H1 (cell line): ENCODE results near the gene PPP1R3E. TPM values are rescaled to one million over a fixed set of nuclear protein-coding genes. Genes with fewer than 3 reads are reported as not detected.

Experiments
- CTCF ChIA-PET: fragments of 300-600 bp; sonication (Branson Sonifier 250); formaldehyde crosslinking; loops from one replicate; lab custom pipeline; 2021; ENCODE audit not compliant: partially characterized antibody; lab: Charles Lee
- POLR2A ChIA-PET: fragments of 300-600 bp; sonication (Branson Sonifier 250); formaldehyde crosslinking; loops from one replicate; lab custom pipeline; 2021; ENCODE audit warnings: inconsistent platforms; ENCODE audit not compliant: partially characterized antibody; lab: Charles Lee
- DNase-seq, 2 experiments: peaks; one replicate each; pipeline versions ENCODE4 v3.0.0 to v3.0.0-alpha.2; 2010 to 2022; ENCODE audit warnings: low spot score in 2 of 2, low read depth in 1 of 2, mixed read lengths in 1 of 2
- FAIRE-seq: peaks from 2 replicates; lab custom pipeline; 2011; peaks lifted over from hg19 to GRCh38; lab: Jason Lieb, UNC
- H2AFZ ChIP-seq: 2 replicates; pipeline ENCODE4 v1.8.1; 2012; ENCODE audit warnings: low read length, inconsistent platforms
- H2AK5ac ChIP-seq: 2 replicates; pipeline ENCODE4 v1.6.1; 2013; ENCODE audit warnings: low read depth, low read length
- H2BK120ac ChIP-seq: replicated peaks from 2 replicates; pipeline ENCODE3; 2013; ENCODE audit warnings: low read depth, low read length, inconsistent platforms
- H2BK12ac ChIP-seq: 2 replicates; pipeline ENCODE4 v1.6.1; 2013; ENCODE audit warnings: low read depth, low read length
- H2BK15ac ChIP-seq: 2 replicates; pipeline ENCODE4 v1.6.1; 2013; ENCODE audit warnings: low read length
- H2BK20ac ChIP-seq: 2 replicates; pipeline ENCODE4 v1.6.1; 2013; ENCODE audit warnings: low read length
- H2BK5ac ChIP-seq: 2 replicates; pipeline ENCODE4 v1.6.1; 2013; ENCODE audit warnings: low read depth, low read length
- H3K14ac ChIP-seq: 2 replicates; pipeline ENCODE4 v1.6.1; 2013; ENCODE audit warnings: inconsistent platforms; ENCODE audit not compliant: insufficient read length
- H3K18ac ChIP-seq: 2 replicates; pipeline ENCODE4 v1.6.1; 2013; ENCODE audit warnings: low read length; ENCODE audit errors: extremely low read depth
- H3K23ac ChIP-seq: 2 replicates; pipeline ENCODE4 v1.6.1; 2013; ENCODE audit warnings: inconsistent platforms; ENCODE audit not compliant: insufficient read length
- H3K23me2 ChIP-seq: 2 replicates; pipeline ENCODE4 v1.6.1; 2013; ENCODE audit warnings: low read depth, low read length
- H3K27ac ChIP-seq: 2 replicates; pipeline ENCODE4 v1.6.1; 2011; ENCODE audit warnings: low read depth, low read length, inconsistent platforms
- H3K27me3 ChIP-seq, 4 experiments: replicated peaks in 1 of 4; 1 replicate in 1 of 4; 2 replicates in 3 of 4; pipeline versions ENCODE4 v1.6.1 to v1.8.1; 2011 to 2013; ENCODE audit warnings: low read length in 3 of 4, mild to moderate bottlenecking in 3 of 4, inconsistent platforms in 2 of 4, mixed read lengths in 2 of 4, moderate library complexity in 1 of 4; ENCODE audit not compliant: control insufficient read depth in 3 of 4, insufficient read depth in 3 of 4; ENCODE audit errors: extremely low read depth in 1 of 4
- H3K36me3 ChIP-seq, 4 experiments: 2 replicates each; pipeline versions ENCODE4 v1.6.1 to v1.8.1; 2011 to 2013; ENCODE audit warnings: mild to moderate bottlenecking in 4 of 4, low read length in 3 of 4, moderate library complexity in 2 of 4, control low read depth in 1 of 4, inconsistent platforms in 1 of 4; ENCODE audit not compliant: insufficient read depth in 4 of 4, control insufficient read depth in 2 of 4
- H3K4ac ChIP-seq: replicated peaks from 2 replicates; pipeline ENCODE3; 2013; ENCODE audit warnings: low read length, low read depth, mixed read lengths, inconsistent platforms; ENCODE audit not compliant: insufficient read length
- H3K4me1 ChIP-seq, 4 experiments: replicated peaks in 1 of 4; 1 replicate in 1 of 4; 2 replicates in 3 of 4; pipeline versions ENCODE4 v1.6.1 to v1.8.1; 2011 to 2013; ENCODE audit warnings: low read length in 3 of 4, inconsistent platforms in 2 of 4, mixed read lengths in 1 of 4; ENCODE audit not compliant: insufficient read depth in 4 of 4, control insufficient read depth in 3 of 4
- H3K4me2 ChIP-seq, 2 experiments: 2 replicates each; pipeline versions ENCODE4 v1.6.1 to v1.8.1; 2011 to 2013; ENCODE audit warnings: low read depth in 2 of 2, low read length in 2 of 2, control low read depth in 1 of 2, inconsistent platforms in 1 of 2, mild to moderate bottlenecking in 1 of 2; ENCODE audit not compliant: insufficient read depth in 1 of 2
- H3K4me3 ChIP-seq, 4 experiments: fragments of 200-600, 300-600 bp in 1 of 4; sonication (generic), shearing (Covaris generic), sonication (Bioruptor Twin) in 1 of 4; 2 replicates each; pipeline versions ENCODE4 v1.5.1 to v1.8.1; 2011 to 2016; ENCODE audit warnings: low read length in 4 of 4, low read depth in 3 of 4, control low read depth in 2 of 4, inconsistent platforms in 2 of 4, mild to moderate bottlenecking in 2 of 4, mixed read lengths in 1 of 4, moderate library complexity in 1 of 4; ENCODE audit not compliant: insufficient read depth in 2 of 4; ENCODE audit errors: extremely low read depth in 1 of 4
- H3K56ac ChIP-seq: replicated peaks from 2 replicates; pipeline ENCODE3; 2013; ENCODE audit warnings: low read depth, mild to moderate bottlenecking, mixed read lengths, low read length, inconsistent platforms; ENCODE audit not compliant: insufficient read length
- H3K79me1 ChIP-seq: 2 replicates; pipeline ENCODE4 v1.6.1; 2013; ENCODE audit warnings: low read depth, low read length, control low read depth
- H3K79me2 ChIP-seq, 2 experiments: 2 replicates each; pipeline versions ENCODE4 v1.6.1 to v1.8.1; 2012 to 2013; ENCODE audit warnings: low read length in 2 of 2, mild to moderate bottlenecking in 2 of 2, inconsistent platforms in 1 of 2; ENCODE audit not compliant: insufficient read depth in 2 of 2, control insufficient read depth in 1 of 2
- H3K9ac ChIP-seq, 4 experiments: replicated peaks in 1 of 4; 1 replicate in 1 of 4; 2 replicates in 3 of 4; pipeline versions ENCODE4 v1.6.1 to v1.8.1; 2011 to 2013; ENCODE audit warnings: low read depth in 3 of 4, low read length in 3 of 4, control low read depth in 2 of 4, mild to moderate bottlenecking in 2 of 4, moderate library complexity in 2 of 4, inconsistent platforms in 1 of 4; ENCODE audit errors: extremely low read depth in 1 of 4
- H3K9me3 ChIP-seq, 2 experiments: 2 replicates each; pipeline versions ENCODE4 v1.6.1 to v1.8.1; 2012 to 2013; ENCODE audit warnings: mild to moderate bottlenecking in 2 of 2, moderate library complexity in 2 of 2, control low read depth in 1 of 2, inconsistent platforms in 1 of 2, low read depth in 1 of 2, low read length in 1 of 2, mixed read lengths in 1 of 2; ENCODE audit not compliant: insufficient read depth in 2 of 2
- H4K20me1 ChIP-seq, 2 experiments: replicated peaks in 1 of 2; 2 replicates each; pipeline versions ENCODE3 to v1.8.1; 2011 to 2013; ENCODE audit warnings: inconsistent platforms in 2 of 2, low read length in 2 of 2, mild to moderate bottlenecking in 1 of 2; ENCODE audit not compliant: insufficient read depth in 2 of 2, control insufficient read depth in 1 of 2
- H4K5ac ChIP-seq: 2 replicates; pipeline ENCODE4 v1.6.1; 2013; ENCODE audit warnings: low read length, low read depth, mixed read lengths, inconsistent platforms; ENCODE audit not compliant: insufficient read length
- H4K8ac ChIP-seq: 2 replicates; pipeline ENCODE4 v1.8.0; 2013; ENCODE audit warnings: mild to moderate bottlenecking, moderate library complexity, low read length, inconsistent platforms; ENCODE audit not compliant: insufficient read depth; ENCODE audit errors: extremely low read depth
- H4K91ac ChIP-seq: replicated peaks from 2 replicates; pipeline ENCODE3; 2013; ENCODE audit warnings: low read length, mixed read lengths, inconsistent platforms; ENCODE audit not compliant: insufficient read length
- CHD2 ChIP-seq: IDR thresholded peaks from 2 replicates; pipeline ENCODE4 v1.6.1; 2012; ENCODE audit warnings: low read length, improper control_type of control experiment
- EGR1 ChIP-seq: IDR thresholded peaks from 2 replicates; pipeline ENCODE4 v1.6.1; 2011; ENCODE audit warnings: low read depth, low read length, borderline replicate concordance
- WGBS, 2 experiments: shearing (Covaris generic) in 1 of 2; methylation state at CpG; one replicate each; pipeline versions ENCODE4 v1.1.6 to v1.1.7; 2013 to 2015; ENCODE audit warnings: low lambda C conversion rate in 2 of 2, mixed read lengths in 2 of 2, inconsistent platforms in 1 of 2, low coverage in 1 of 2, missing lambda C conversion rate in 1 of 2; ENCODE audit not compliant: insufficient replicate concordance in 2 of 2, insufficient coverage in 1 of 2, insufficient read length in 1 of 2; ENCODE audit errors: extremely low coverage in 1 of 2, missing lambda C conversion rate in 1 of 2; 5-methylcytosine and 5-hydroxymethylcytosine counted together
- polyA plus RNA-seq, 7 experiments: library from polyadenylated mRNA; depleted of rRNA in 3 of 7; stranded (reverse) in 5 of 7; unstranded in 2 of 7; fragments of >200 nt in 5 of 7; fragments of 200-250 nt in 2 of 7; gene quantifications; 1 replicate in 5 of 7; 2 replicates in 1 of 7; 4 replicates in 1 of 7; pipeline versions ENCODE4 v1.2.1 to v1.2.3, GENCODE V29; 2011 to 2013; ENCODE audit warnings: missing spikeins in 2 of 7, mixed read lengths in 2 of 7
- total RNA-seq: library from RNA; stranded (reverse); fragmentation: NEBNext Ultra II Directional; extraction: Animal tissue kit (Norgen Biotek cat#: 25700); gene quantifications from 2 replicates; pipeline ENCODE4 v1.2.1, GENCODE V29; 2021

PPP1R3E gene
- total and polyA plus RNA-seq, 2 of the 8 experiments (the other 6 are each of a cell fraction or from before 2014, with no cell fraction given), result 4.4 to 4.7 TPM

- H3K27me3 ChIP-seq, result peaks cover 42 to 77% (median 70%) of the 10 kb centered on the region in 4 experiments
- DNase-seq (no peak), FAIRE-seq (no peak)
- CTCF ChIA-PET, result interaction anchor here (0.6 to 7.2 kb wide), 21 partner anchors 9 to 224 kb away, joined by 3 to 42 read pairs (median 3); partner anchors contain the start of genes ACIN1, BCL2L2, C14orf119 and HOMEZ
- H2BK120ac ChIP-seq, result no peak overlapping the region
- no peak overlapping the region for H3K27ac ChIP-seq
- H3K4me1 ChIP-seq, result peaks cover 0 to 4% (median 0%) of the 10 kb centered on the region in 4 experiments; a peak in 4 of 7 replicates
- no peak overlapping the region for H3K56ac ChIP-seq
- no peak for TF ChIP-seq CHD2
- TF ChIP-seq EGR1, result no peak
- H4K91ac ChIP-seq, result no peak overlapping the region
- H2BK5ac ChIP-seq, result no peak overlapping the region
- H3K4me2 ChIP-seq, result no peak overlapping the region
- no peak overlapping the region for H3K23ac ChIP-seq
- H4K5ac ChIP-seq, result no peak overlapping the region
- H3K79me2 ChIP-seq, result no peaks in the 10 kb centered on the region
- H2AK5ac ChIP-seq, result no peak overlapping the region
- H2BK12ac ChIP-seq, result no peak overlapping the region
- H4K20me1 ChIP-seq, result peaks cover 5 to 8% of the 10 kb centered on the region in 2 experiments
- WGBS, 2 experiments, result 91% methylated on average over 7 of the region's 7 CpGs; no CpG with 5 or more reads in 1 of the 2 experiments
- H2AFZ ChIP-seq, result no peak overlapping the region
- H2BK15ac ChIP-seq, result no peak overlapping the region
- peaks cover 5% of the 10 kb centered on the region; the same call in 1 of the 2 replicates for H3K23me2 ChIP-seq
- POLR2A ChIA-PET, result no interaction called here
- no peak overlapping the region for H3K4ac ChIP-seq
- H3K14ac ChIP-seq, result no peak overlapping the region
- H4K8ac ChIP-seq, result no peak overlapping the region
- no peak overlapping the region for H2BK20ac ChIP-seq
- no peak overlapping the region for H3K4me3 ChIP-seq
- no peaks in the 10 kb centered on the region for H3K9me3 ChIP-seq
- no peak overlapping the region; a peak in 1 of 7 replicates for H3K9ac ChIP-seq
- H3K36me3 ChIP-seq, result no peaks in the 10 kb centered on the region
- H3K18ac ChIP-seq, result no peak overlapping the region
- no peaks in the 10 kb centered on the region for H3K79me1 ChIP-seq
Observed at GRCh38 chr14:23296012-23296777, 6.5 kb downstream of the PPP1R3E start.
